K562 (cell line): ENCODE data around the gene NOTCH1. TPM values are rescaled to one million over a fixed set of nuclear protein-coding genes. Genes with fewer than 3 reads are reported as not detected.

ENCODE experiments used
- ATAC-seq: fragments of 200-7000 bp; cut with Tn5 transposase; 3 replicates; pipeline ENCODE4 v1.9.1; 2020; ENCODE audit warnings: moderate library complexity
- BruUV-seq: library from RNA; stranded (reverse); fragments of 400-500 nt; replicated peaks from 2 replicates; lab custom pipeline; 2021; lab: Mats Ljungman, UMichigan
- CTCF ChIA-PET: fragments of 300-600 bp; formaldehyde crosslinking; extraction: SDS; loops from one replicate; lab custom pipeline; 2021; ENCODE audit warnings: low intra/inter-chr PET ratio; lab: Yijun Ruan, JAX
- POLR2A ChIA-PET: fragments of 300-600, 350-650 bp; sonication (Branson Sonifier 250); formaldehyde crosslinking; extraction: SDS; loops from one replicate; lab custom pipeline; 2021; ENCODE audit warnings: antibody characterized with exemption, inconsistent platforms; lab: Yijun Ruan, JAX
- DNase-seq, 4 experiments: peaks; one replicate each; pipeline versions ENCODE4 v3.0.0 to v3.0.0-alpha.2; 2011 to 2018; ENCODE audit warnings: low spot score in 3 of 4, mixed read lengths in 3 of 4; ENCODE audit errors: extremely low read depth in 1 of 4
- FAIRE-seq: peaks from 2 replicates; lab custom pipeline; 2011; peaks lifted over from hg19 to GRCh38; lab: Jason Lieb, UNC
- H2AFZ ChIP-seq: 2 replicates; pipeline ENCODE4 v1.6.0; 2011; ENCODE audit warnings: low read depth, low read length, control low read depth, inconsistent platforms
- H3K27ac ChIP-seq: fragments of 200-600 bp; 3 replicates; pipeline ENCODE4 v1.8.0; 2011; ENCODE audit warnings: low read depth, mild to moderate bottlenecking, control low read depth, inconsistent platforms, low read length, moderate library complexity, mixed read lengths; ENCODE audit errors: extremely low read depth
- H3K27me3 ChIP-seq, 2 experiments: fragments of 300-600 bp in 1 of 2; 2 replicates in 1 of 2; 3 replicates in 1 of 2; pipeline versions ENCODE4 v1.6.0 to v1.8.0; 2011; ENCODE audit warnings: inconsistent platforms in 2 of 2, low read length in 2 of 2, mild to moderate bottlenecking in 1 of 2, mixed read lengths in 1 of 2, moderate library complexity in 1 of 2; ENCODE audit not compliant: control insufficient read depth in 2 of 2, insufficient read depth in 2 of 2
- H3K36me3 ChIP-seq: fragments of 300-600 bp; 3 replicates; pipeline ENCODE4 v1.8.0; 2011; ENCODE audit warnings: mild to moderate bottlenecking, low read length, inconsistent platforms; ENCODE audit not compliant: control insufficient read depth, insufficient read depth
- H3K4me1 ChIP-seq, 2 experiments: fragments of 200-600 bp in 1 of 2; replicated peaks in 1 of 2; 2 replicates in 1 of 2; 3 replicates in 1 of 2; pipeline versions ENCODE4 v1.5.1 to v1.8.0; 2011; ENCODE audit warnings: inconsistent platforms in 2 of 2, low read length in 2 of 2, mild to moderate bottlenecking in 1 of 2, mixed read lengths in 1 of 2, moderate library complexity in 1 of 2; ENCODE audit not compliant: control insufficient read depth in 2 of 2, insufficient read depth in 2 of 2
- H3K4me2 ChIP-seq: 2 replicates; pipeline ENCODE4 v1.6.1; 2011; ENCODE audit warnings: low read length, control low read depth, inconsistent platforms, mixed read lengths; ENCODE audit not compliant: insufficient read depth
- H3K4me3 ChIP-seq: fragments of 200-600 bp; sonication (generic), shearing (Covaris generic); 2 replicates; pipeline ENCODE4 v1.5.1; 2016; ENCODE audit warnings: control low read depth, inconsistent platforms
- H3K79me2 ChIP-seq: fragments of 200-600 bp; 3 replicates; pipeline ENCODE4 v1.8.0; 2011; ENCODE audit warnings: low read length, inconsistent platforms; ENCODE audit not compliant: control insufficient read depth, insufficient read depth
- H3K9ac ChIP-seq, 2 experiments: 2 replicates each; pipeline versions ENCODE4 v1.6.0 to v1.6.1; 2011; ENCODE audit warnings: low read depth in 2 of 2, low read length in 2 of 2, control low read depth in 1 of 2, inconsistent platforms in 1 of 2, mild to moderate bottlenecking in 1 of 2, mixed read lengths in 1 of 2; ENCODE audit not compliant: insufficient read depth in 1 of 2
- H3K9me1 ChIP-seq: one replicate; pipeline ENCODE4 v1.6.0; 2011; ENCODE audit warnings: inconsistent platforms, mild to moderate bottlenecking, low read length, moderate library complexity; ENCODE audit not compliant: control insufficient read depth, insufficient read depth
- H3K9me3 ChIP-seq: replicated peaks from 2 replicates; pipeline ENCODE4 v1.5.1; 2011; ENCODE audit warnings: low read depth, low read length, inconsistent platforms; ENCODE audit not compliant: control insufficient read depth, insufficient read depth
- H4K20me1 ChIP-seq: replicated peaks from 2 replicates; pipeline ENCODE4 v1.6.1; 2011; ENCODE audit warnings: low read length, inconsistent platforms, mixed read lengths; ENCODE audit not compliant: control insufficient read depth, insufficient read depth
- PYGO2 ChIP-seq: fragments of 450-650 bp; IDR thresholded peaks from 2 replicates; pipeline ENCODE4 v1.6.1; 2016; ENCODE audit warnings: mild to moderate bottlenecking, missing genetic modification characterization, moderate library complexity, missing compliant biosample characterization
- RUNX1 ChIP-seq: sonication (generic); IDR thresholded peaks from 2 replicates; pipeline ENCODE4 v1.6.1; 2016; ENCODE audit warnings: antibody characterized with exemption, low read depth
- ZNF263 ChIP-seq: sonication (generic); formaldehyde crosslinking; IDR thresholded peaks from 2 replicates; pipeline ENCODE4 v1.8.0; 2022; ENCODE audit warnings: mild to moderate bottlenecking, missing genetic modification reagents, borderline replicate concordance
- WGBS: fragments of 100-300 bp; shearing (Covaris generic); methylation state at CpG from one replicate; pipeline ENCODE4 v1.1.6; 2016; ENCODE audit warnings: low coverage, mixed read lengths; ENCODE audit not compliant: insufficient coverage; ENCODE audit errors: missing lambda C conversion rate; 5-methylcytosine and 5-hydroxymethylcytosine counted together
- in situ Hi-C: fragments of 300-500 bp; cut with MboI; formaldehyde crosslinking; loops from 4 replicates; pipeline ENCODE4 v1.15.0; 2018; ENCODE audit warnings: inconsistent platforms, mixed read lengths
- intact Hi-C: fragments of 100-400 bp; cut with micrococcal nuclease; formaldehyde crosslinking; loops from 2 replicates; pipeline ENCODE4 v1.14.2; 2022
- polyA plus RNA-seq, 8 experiments: library from polyadenylated mRNA; depleted of rRNA in 4 of 8; stranded (reverse) in 5 of 8; unstranded in 3 of 8; fragments of >200 nt; fragmentation: Nextera tagmentation in 2 of 8; fragmentation: Illumina TruSeq in 1 of 8; extraction: Ambion mirVana in 2 of 8; extraction: Trizol in 1 of 8; gene quantifications; 2 replicates each; pipeline versions ENCODE4 v1.2.1 to v1.2.3, GENCODE V29; 2011 to 2014; ENCODE audit warnings: inconsistent platforms in 1 of 8, missing spikeins in 1 of 8
- total RNA-seq, 7 experiments: library from RNA; depleted of rRNA in 6 of 7; stranded (reverse); fragments of >200 nt in 6 of 7; fragmentation: Illumina TruSeq in 2 of 7; extraction: Trizol in 2 of 7; gene quantifications; 2 replicates each; pipeline versions ENCODE4 v1.2.1 to v1.2.3, GENCODE V29; 2011 to 2021; ENCODE audit warnings: low replicate concordance in 1 of 7
- TF ChIP-seq, protein P1 (sequence below): fragments of 450-650 bp; IDR thresholded peaks from 2 replicates; pipeline ENCODE4 v1.6.1; 2016

Gene NOTCH1
- total and polyA plus RNA-seq, 9 of the 15 experiments (the other 6 are each of a cell fraction or from before 2014, with no cell fraction given) = 0.03 to 31.4 (median 2.3) TPM

DNA sequence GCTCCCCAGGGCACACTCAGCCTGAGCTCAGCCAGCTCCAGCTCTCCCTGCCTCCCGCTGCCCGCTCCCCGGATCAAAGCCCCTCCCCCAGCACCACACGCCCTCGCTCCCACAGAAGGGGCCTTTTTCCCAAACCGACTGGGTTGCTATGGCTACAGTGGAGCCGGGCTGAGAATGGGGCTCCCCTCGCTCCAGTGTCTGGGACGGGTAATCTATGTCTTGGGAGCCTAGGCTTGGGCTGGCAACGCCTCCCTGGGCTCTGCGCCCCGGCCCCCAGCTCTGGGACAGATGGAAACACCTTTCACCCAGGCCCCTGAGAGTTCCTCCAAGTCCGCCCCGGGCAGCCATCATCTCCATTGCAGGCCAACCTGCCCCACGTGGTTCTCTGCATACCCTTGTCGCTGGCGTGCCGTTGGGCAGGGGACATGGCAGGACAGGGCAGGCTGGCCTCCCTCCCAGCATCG is 29.6 kb downstream of the NOTCH1 start:
- Histone ChIP-seq H3K4me2 (no peak overlapping the region), H3K79me2 (peaks cover 4% of the 10 kb centered on the region; the same call in 1 of the 3 replicates), H3K36me3 (peaks cover 48% of the 10 kb centered on the region; the same call in 2 of the 3 replicates), H3K4me1 (peaks cover 14 to 71% of the 10 kb centered on the region in 2 experiments), H4K20me1 (no peaks in the 10 kb centered on the region), H3K9me3 (no peaks in the 10 kb centered on the region), H3K9me1 (peaks cover 4% of the 10 kb centered on the region), H2AFZ (no peak overlapping the region), H3K27ac (no peak overlapping the region), H3K9ac (no peak overlapping the region), H3K27me3 (no peaks in the 10 kb centered on the region), H3K4me3 (no peak overlapping the region)
- DNase-seq (no peak), ATAC-seq (no peak), FAIRE-seq (no peak)
- no peak for TF ChIP-seq PYGO2 (tag)
- TF ChIP-seq RUNX1 = no peak
- TF ChIP-seq, protein P1, sequence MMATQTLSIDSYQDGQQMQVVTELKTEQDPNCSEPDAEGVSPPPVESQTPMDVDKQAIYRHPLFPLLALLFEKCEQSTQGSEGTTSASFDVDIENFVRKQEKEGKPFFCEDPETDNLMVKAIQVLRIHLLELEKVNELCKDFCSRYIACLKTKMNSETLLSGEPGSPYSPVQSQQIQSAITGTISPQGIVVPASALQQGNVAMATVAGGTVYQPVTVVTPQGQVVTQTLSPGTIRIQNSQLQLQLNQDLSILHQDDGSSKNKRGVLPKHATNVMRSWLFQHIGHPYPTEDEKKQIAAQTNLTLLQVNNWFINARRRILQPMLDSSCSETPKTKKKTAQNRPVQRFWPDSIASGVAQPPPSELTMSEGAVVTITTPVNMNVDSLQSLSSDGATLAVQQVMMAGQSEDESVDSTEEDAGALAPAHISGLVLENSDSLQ = no peak
- 79% methylated on average over 12 of the region's 19 CpGs for WGBS
- in situ Hi-C loops (no loop called here), intact Hi-C loops (no loop called here)
- no TSS peak for BruUV-seq
- CTCF ChIA-PET = no interaction called here
- POLR2A ChIA-PET = interaction anchor here (0.8 kb wide), 1 partner anchor 33 kb away, joined by 5 read pairs; no protein-coding TSS in a partner anchor

DNA sequence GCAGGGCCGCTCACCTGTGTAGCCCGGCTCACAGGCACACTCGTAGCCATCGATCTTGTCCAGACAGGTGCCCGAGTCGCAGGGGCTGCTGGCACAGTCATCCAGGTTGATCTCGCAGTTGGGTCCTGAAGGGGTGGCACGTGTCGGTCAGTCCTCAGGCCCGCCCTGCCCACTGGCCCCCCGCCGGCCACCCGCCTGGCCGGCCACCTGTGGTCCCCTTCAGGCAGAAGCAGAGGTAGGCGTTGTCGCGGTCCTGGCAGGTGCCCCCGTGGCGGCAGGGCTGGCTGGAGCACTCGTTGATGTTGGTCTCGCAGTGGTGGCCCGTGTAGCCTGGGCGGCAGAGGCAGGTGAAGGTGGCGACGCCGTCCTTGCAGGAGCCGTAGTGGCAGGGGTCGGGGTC is 30.6 kb downstream of the NOTCH1 start:
- BruUV-seq = no TSS peak
- WGBS = 94% methylated on average over 16 of the region's 28 CpGs
- DNase-seq (no peak), FAIRE-seq (no peak), ATAC-seq (no peak)
- CTCF ChIA-PET = no interaction called here
- Histone ChIP-seq H3K9me1 (peaks cover 6% of the 10 kb centered on the region), H3K4me2 (no peak overlapping the region), H3K9ac (no peak overlapping the region; a peak in 1 of 4 replicates), H3K36me3 (peaks cover 57% of the 10 kb centered on the region; the same call in 2 of the 3 replicates), H3K27me3 (no peaks in the 10 kb centered on the region), H3K4me1 (peaks cover 16 to 71% of the 10 kb centered on the region in 2 experiments), H4K20me1 (no peaks in the 10 kb centered on the region), H3K79me2 (peaks cover 7% of the 10 kb centered on the region; the same call in 1 of the 3 replicates), H2AFZ (no peak overlapping the region), H3K4me3 (no peak overlapping the region), H3K27ac (no peak overlapping the region), H3K9me3 (no peaks in the 10 kb centered on the region)
- intact Hi-C loops (no loop called here), in situ Hi-C loops (no loop called here)
- POLR2A ChIA-PET = no interaction called here
- TF ChIP-seq ZNF263 = no peak
